Measurements from ENCODE around the gene SS18.

SS18 gene

GRCh38 chr18:26059357-26059756, 31.1 kb downstream of the SS18 start:
- Histone ChIP-seq H3K27ac (no peak overlapping the region), H3K4me1 (ENCODE audit: control insufficient read depth in 1 of 2, insufficient read depth in 1 of 2, low read depth in 1 of 2, low read length in 1 of 2) (no peaks in the 10 kb centered on the region), H3K9me3 (no peaks in the 10 kb centered on the region), H3K36me3 (peaks cover 25% of the 10 kb centered on the region), H3K27me3 (no peaks in the 10 kb centered on the region), H3K4me3 (ENCODE audit: low read depth in 1 of 2, low read length in 1 of 2) (no peak overlapping the region)
- no peak for TF ChIP-seq CTCF (IDR thresholded peaks at IDR 0.05)

DNA sequence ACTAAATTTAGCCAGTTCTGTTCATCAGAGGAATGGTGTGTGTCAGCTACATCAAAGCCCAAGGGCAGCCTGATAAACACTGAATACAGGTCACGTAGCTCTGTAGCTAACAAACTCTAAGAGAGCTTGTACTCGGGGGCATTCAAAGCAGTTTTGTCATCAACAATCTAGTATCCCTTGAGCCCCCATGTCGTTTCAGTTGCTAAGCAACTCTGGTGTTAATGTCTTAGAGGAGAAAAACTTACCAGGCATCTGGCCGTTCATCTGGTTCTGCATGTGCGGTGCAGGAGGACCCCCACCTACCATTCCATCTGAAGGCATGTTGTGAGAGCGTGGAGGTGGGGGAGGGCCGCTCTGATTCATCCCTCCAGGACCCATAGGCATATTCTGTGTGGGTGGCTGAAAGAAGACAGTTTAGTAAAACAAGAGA, 33.1 kb downstream of the SS18 start:
- H3K27ac ChIP-seq, result no peak overlapping the region
- no peak overlapping the region for H3K4me3 ChIP-seq (ENCODE audit: low read depth in 1 of 2, low read length in 1 of 2)
- no peaks in the 10 kb centered on the region for H3K4me1 ChIP-seq (ENCODE audit: control insufficient read depth in 1 of 2, insufficient read depth in 1 of 2, low read depth in 1 of 2, low read length in 1 of 2)
- no peaks in the 10 kb centered on the region for H3K9me3 ChIP-seq
- no peaks in the 10 kb centered on the region for H3K27me3 ChIP-seq
- no peak for TF ChIP-seq CTCF (IDR thresholded peaks at IDR 0.05)
- H3K36me3 ChIP-seq, result peaks cover 30% of the 10 kb centered on the region

- H3K36me3 ChIP-seq, result peaks cover 30% of the 10 kb centered on the region
- H3K9me3 ChIP-seq, result no peaks in the 10 kb centered on the region
- H3K27me3 ChIP-seq, result no peaks in the 10 kb centered on the region
These were observed 34.1 kb downstream of the SS18 start for GRCh38 chr18:26056291-26056690.

DNA sequence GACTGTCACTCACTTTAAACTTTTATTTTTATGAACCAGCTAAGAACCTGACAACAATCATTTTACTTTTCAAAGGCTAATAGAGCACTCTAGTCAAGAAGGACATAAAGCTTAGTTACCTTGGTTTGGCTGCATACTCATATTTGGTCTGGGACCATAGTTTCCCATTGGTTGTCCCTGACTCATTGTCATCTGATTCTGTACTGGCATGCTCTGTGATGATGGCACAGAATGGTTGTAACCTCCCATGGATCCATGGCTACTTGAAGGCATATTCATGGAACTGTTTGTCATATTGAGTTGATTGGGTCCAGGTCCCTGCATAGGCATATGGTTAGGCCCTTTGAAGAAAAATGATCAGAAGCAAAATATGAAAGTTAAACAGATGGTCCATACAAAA, 37.9 kb downstream of the SS18 start:
- Histone ChIP-seq H3K27ac (no peak overlapping the region), H3K36me3 (peaks cover 28% of the 10 kb centered on the region), H3K4me1 (ENCODE audit: control insufficient read depth in 1 of 2, insufficient read depth in 1 of 2, low read depth in 1 of 2, low read length in 1 of 2) (no peaks in the 10 kb centered on the region), H3K27me3 (no peaks in the 10 kb centered on the region), H3K4me3 (ENCODE audit: low read depth in 1 of 2, low read length in 1 of 2) (no peak overlapping the region), H3K9me3 (no peaks in the 10 kb centered on the region)
- TF ChIP-seq CTCF (IDR thresholded peaks at IDR 0.05), result no peak

More at GRCh38 chr18:26056291-26056690, 34.1 kb downstream of the SS18 start:
- Histone ChIP-seq H3K27ac (no peak overlapping the region), H3K4me1 (ENCODE audit: control insufficient read depth in 1 of 2, insufficient read depth in 1 of 2, low read depth in 1 of 2, low read length in 1 of 2) (no peaks in the 10 kb centered on the region), H3K4me3 (ENCODE audit: low read depth in 1 of 2, low read length in 1 of 2) (no peak overlapping the region)
- TF ChIP-seq CTCF (IDR thresholded peaks at IDR 0.05), result no peak

- Histone ChIP-seq H3K27ac (no peak overlapping the region), H3K36me3 (peaks cover 22% of the 10 kb centered on the region)
These were observed 38.6 kb downstream of the SS18 start for GRCh38 chr18:26051843-26052242.

More at GRCh38 chr18:26051843-26052242, 38.6 kb downstream of the SS18 start:
- H3K9me3 ChIP-seq, result no peaks in the 10 kb centered on the region
- no peaks in the 10 kb centered on the region for H3K27me3 ChIP-seq
- TF ChIP-seq CTCF (IDR thresholded peaks at IDR 0.05), result no peak
- no peak overlapping the region for H3K4me3 ChIP-seq (ENCODE audit: low read depth in 1 of 2, low read length in 1 of 2)
- H3K4me1 ChIP-seq (ENCODE audit: control insufficient read depth in 1 of 2, insufficient read depth in 1 of 2, low read depth in 1 of 2, low read length in 1 of 2), result no peaks in the 10 kb centered on the region

Measured in neutrophil (primary cell).